Endothelial cell of umbilical vein (primary cell): ENCODE data around the gene MAPK9. TPM values are rescaled to one million over a fixed set of nuclear protein-coding genes. Genes with fewer than 3 reads are reported as not detected.

Source experiments
- BruUV-seq: library from RNA; stranded (reverse); fragments of 400-500 nt; replicated peaks from 2 replicates; lab custom pipeline; 2021; lab: Mats Ljungman, UMichigan
- CTCF ChIA-PET: fragments of 300-600, 350-600 bp; sonication (Branson Sonifier 250); formaldehyde crosslinking; loops from one replicate; lab custom pipeline; 2021; ENCODE audit warnings: antibody characterized with exemption, inconsistent platforms; lab: Charles Lee
- POLR2A ChIA-PET: fragments of 300-600, 350-600 bp; sonication (Branson Sonifier 250); formaldehyde crosslinking; loops from one replicate; lab custom pipeline; 2021; ENCODE audit warnings: antibody characterized with exemption, inconsistent platforms; lab: Charles Lee
- DNase-seq: peaks from one replicate; pipeline ENCODE4 v3.0.0-alpha.2; 2011; ENCODE audit warnings: low read depth, low spot score
- FAIRE-seq: peaks from 2 replicates; lab custom pipeline; 2011; peaks lifted over from hg19 to GRCh38; lab: Jason Lieb, UNC
- H2AFZ ChIP-seq: 2 replicates; pipeline ENCODE4 v1.6.0; 2012; ENCODE audit warnings: low read depth, low read length, control low read depth, inconsistent platforms
- H3K27ac ChIP-seq: 2 replicates; pipeline ENCODE4 v1.5.1; 2011; ENCODE audit warnings: low read depth, mild to moderate bottlenecking, control low read depth, low read length, moderate library complexity; ENCODE audit not compliant: insufficient read depth
- H3K27me3 ChIP-seq, 2 experiments: 2 replicates each; pipeline versions ENCODE4 v1.6.0 to v1.6.1; 2011; ENCODE audit warnings: low read length in 2 of 2, mixed read lengths in 1 of 2; ENCODE audit not compliant: control insufficient read depth in 2 of 2, insufficient read depth in 2 of 2
- H3K36me3 ChIP-seq, 2 experiments: 2 replicates in 1 of 2; 3 replicates in 1 of 2; pipeline ENCODE4 v1.5.1; 2011; ENCODE audit warnings: low read length in 2 of 2, mild to moderate bottlenecking in 1 of 2, moderate library complexity in 1 of 2; ENCODE audit not compliant: control insufficient read depth in 2 of 2, insufficient read depth in 2 of 2; ENCODE audit errors: extremely low read depth in 1 of 2
- H3K4me1 ChIP-seq: 3 replicates; pipeline ENCODE4 v1.5.1; 2011; ENCODE audit warnings: mild to moderate bottlenecking, low read length; ENCODE audit not compliant: control insufficient read depth, insufficient read depth; ENCODE audit errors: extremely low read depth
- H3K4me2 ChIP-seq: 2 replicates; pipeline ENCODE4 v1.6.1; 2011; ENCODE audit warnings: low read length, control low read depth, mixed read lengths; ENCODE audit not compliant: insufficient read depth
- H3K4me3 ChIP-seq, 3 experiments: fragments of 200-600 bp in 1 of 3; sonication (generic), shearing (Covaris generic) in 1 of 3; replicated peaks in 1 of 3; 2 replicates each; pipeline ENCODE4 v1.5.1; 2011 to 2016; ENCODE audit warnings: control low read depth in 3 of 3, low read length in 3 of 3, mild to moderate bottlenecking in 2 of 3, inconsistent platforms in 1 of 3, low read depth in 1 of 3, moderate library complexity in 1 of 3; ENCODE audit not compliant: insufficient read depth in 1 of 3
- H3K79me2 ChIP-seq: 2 replicates; pipeline ENCODE4 v1.6.0; 2012; ENCODE audit warnings: low read length, inconsistent platforms; ENCODE audit not compliant: control insufficient read depth, insufficient read depth
- H3K9ac ChIP-seq: replicated peaks from 2 replicates; pipeline ENCODE3; 2011; ENCODE audit warnings: low read length, control low read depth; ENCODE audit not compliant: insufficient read depth; ENCODE audit errors: extremely low read depth
- H3K9me1 ChIP-seq: replicated peaks from 3 replicates; pipeline ENCODE4 v1.6.0; 2011; ENCODE audit warnings: mild to moderate bottlenecking, low read length; ENCODE audit not compliant: control insufficient read depth, insufficient read depth; ENCODE audit errors: extremely low read depth
- H3K9me3 ChIP-seq: replicated peaks from 2 replicates; pipeline ENCODE4 v1.5.1; 2012; ENCODE audit warnings: low read length, inconsistent platforms; ENCODE audit not compliant: control insufficient read depth, insufficient read depth
- H4K20me1 ChIP-seq: replicated peaks from 2 replicates; pipeline ENCODE3; 2011; ENCODE audit warnings: mild to moderate bottlenecking, low read length; ENCODE audit not compliant: control insufficient read depth, insufficient read depth; ENCODE audit errors: extremely low read depth
- EZH2 ChIP-seq: IDR thresholded peaks from 2 replicates; pipeline ENCODE4 v1.6.1; 2012; ENCODE audit warnings: borderline replicate concordance, low read depth, mild to moderate bottlenecking, moderate library complexity, low read length, inconsistent platforms; ENCODE audit not compliant: severe bottlenecking
- FOS ChIP-seq: IDR thresholded peaks from 2 replicates; pipeline ENCODE4 v1.6.1; 2011; ENCODE audit warnings: mild to moderate bottlenecking, low read length, moderate library complexity, borderline replicate concordance; ENCODE audit not compliant: insufficient read depth
- JUN ChIP-seq: IDR thresholded peaks from 2 replicates; pipeline ENCODE4 v1.6.1; 2011; ENCODE audit warnings: borderline replicate concordance, low read depth; ENCODE audit not compliant: insufficient read length, insufficient read depth
- MAX ChIP-seq: IDR thresholded peaks from 2 replicates; pipeline ENCODE4 v1.6.1; 2011; ENCODE audit not compliant: insufficient read depth, insufficient read length
- POLR2A ChIP-seq: IDR thresholded peaks from 2 replicates; pipeline ENCODE4 v1.6.1; 2012; ENCODE audit warnings: low read depth, mild to moderate bottlenecking, control low read depth, low read length
- POLR2AphosphoS5 ChIP-seq: IDR thresholded peaks from 2 replicates; pipeline ENCODE4 v1.6.1; 2012; ENCODE audit warnings: low read depth, mild to moderate bottlenecking, control low read depth, low read length, moderate library complexity; ENCODE audit not compliant: insufficient read depth
- dilution Hi-C: fragments of 300-500 bp; cut with MboI; formaldehyde crosslinking; loops from one replicate; pipeline ENCODE4 v1.15.0; 2019; ENCODE audit warnings: low sequenced_read_pairs; ENCODE audit not compliant: extremely low pct_ligation_motif_present
- intact Hi-C: fragments of 100-400 bp; cut with micrococcal nuclease; formaldehyde crosslinking; loops from one replicate; pipeline ENCODE4 v1.10.0; 2022
- polyA plus RNA-seq, 4 experiments: library from polyadenylated mRNA; depleted of rRNA in 3 of 4; stranded (reverse) in 3 of 4; unstranded in 1 of 4; fragments of >200 nt; gene quantifications; 2 replicates each; pipeline versions ENCODE4 v1.2.1 to v1.2.3, GENCODE V29; 2011 to 2012; ENCODE audit warnings: missing spikeins in 1 of 4
- total RNA-seq: library from RNA; stranded (reverse); gene quantifications from 2 replicates; pipeline ENCODE4 v1.2.3, GENCODE V29; 2021
- TF ChIP-seq, protein P1 (sequence below), 2 donors: IDR thresholded peaks; 1 replicate in 1 of 2; 2 replicates in 1 of 2; pipeline ENCODE4 v1.5.1; 2011; ENCODE audit warnings: low read length in 2 of 2, mild to moderate bottlenecking in 2 of 2, moderate library complexity in 2 of 2, control low read depth in 1 of 2, inconsistent platforms in 1 of 2, low read depth in 1 of 2; ENCODE audit not compliant: insufficient read depth in 1 of 2; ENCODE audit errors: extremely low read depth in 1 of 2

MAPK9 gene
- total and polyA plus RNA-seq, 2 donors (not counting 3 experiments of a cell fraction or from before 2014, with no cell fraction given): 24.6 to 34.8 TPM

- Histone ChIP-seq H3K27ac (no peak overlapping the region), H3K4me3 (no peak overlapping the region), H2AFZ (no peak overlapping the region), H3K4me1 (no peaks in the 10 kb centered on the region), H3K79me2 (no peaks in the 10 kb centered on the region), H3K9ac (no peak overlapping the region), H4K20me1 (no peaks in the 10 kb centered on the region), H3K27me3 (peaks cover 8 to 15% of the 10 kb centered on the region in 2 experiments), H3K9me3 (no peaks in the 10 kb centered on the region), H3K36me3 (no peaks in the 10 kb centered on the region), H3K9me1 (no peaks in the 10 kb centered on the region), H3K4me2 (no peak overlapping the region)
- intact Hi-C loops: loop anchor here (5.0 kb wide), 1 partner anchor 514 kb away; no protein-coding TSS in a partner anchor
- BruUV-seq: no TSS peak
- dilution Hi-C loops: no loop called here
- ChIA-PET POLR2A (no interaction called here), CTCF (interaction anchor here (2.4 to 2.6 kb wide), 2 partner anchors 126 to 269 kb away, joined by 28 to 31 read pairs; no protein-coding TSS in a partner anchor)
- TF ChIP-seq JUN (no peak), POLR2A (no peak), EZH2 (no peak), FOS (no peak), POLR2AphosphoS5 (no peak), MAX (no peak)
- TF ChIP-seq, protein P1, sequence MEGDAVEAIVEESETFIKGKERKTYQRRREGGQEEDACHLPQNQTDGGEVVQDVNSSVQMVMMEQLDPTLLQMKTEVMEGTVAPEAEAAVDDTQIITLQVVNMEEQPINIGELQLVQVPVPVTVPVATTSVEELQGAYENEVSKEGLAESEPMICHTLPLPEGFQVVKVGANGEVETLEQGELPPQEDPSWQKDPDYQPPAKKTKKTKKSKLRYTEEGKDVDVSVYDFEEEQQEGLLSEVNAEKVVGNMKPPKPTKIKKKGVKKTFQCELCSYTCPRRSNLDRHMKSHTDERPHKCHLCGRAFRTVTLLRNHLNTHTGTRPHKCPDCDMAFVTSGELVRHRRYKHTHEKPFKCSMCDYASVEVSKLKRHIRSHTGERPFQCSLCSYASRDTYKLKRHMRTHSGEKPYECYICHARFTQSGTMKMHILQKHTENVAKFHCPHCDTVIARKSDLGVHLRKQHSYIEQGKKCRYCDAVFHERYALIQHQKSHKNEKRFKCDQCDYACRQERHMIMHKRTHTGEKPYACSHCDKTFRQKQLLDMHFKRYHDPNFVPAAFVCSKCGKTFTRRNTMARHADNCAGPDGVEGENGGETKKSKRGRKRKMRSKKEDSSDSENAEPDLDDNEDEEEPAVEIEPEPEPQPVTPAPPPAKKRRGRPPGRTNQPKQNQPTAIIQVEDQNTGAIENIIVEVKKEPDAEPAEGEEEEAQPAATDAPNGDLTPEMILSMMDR (IDR thresholded peaks at IDR 0.05; ENCODE audit: extremely low read depth in 1 of 2, insufficient read depth in 1 of 2, low read depth in 1 of 2, low read length in 2 of 2): no peak
- FAIRE-seq: no peak
- no peak for DNase-seq
Measured at GRCh38 chr5:180202939-180203573, 88.8 kb downstream of the MAPK9 start.
